OCI-LY3 (cell line): ENCODE results near the gene DPP6.

Experiments used
- CTCF ChIP-seq: fragments of 200-600, 300-600 bp; sonication (generic); IDR thresholded peaks from 2 replicates; pipeline ENCODE4 v1.5.1; 2014; ENCODE audit warnings: antibody characterized with exemption, low read length, low read depth
- EZH2phosphoT487 ChIP-seq: fragments of 200-600 bp; shearing (Covaris generic); IDR thresholded peaks from 2 replicates; pipeline ENCODE4 v1.6.1; 2018; ENCODE audit warnings: antibody characterized with exemption, mixed run types, low read depth

- TF ChIP-seq CTCF = no peak
- TF ChIP-seq EZH2phosphoT487 = no peak
Measured at GRCh38 chr7:154426778-154427177, 374.6 kb downstream of the DPP6 start.
